ENCODE measurements around the gene SRSF11. TPM values are rescaled to one million over a fixed set of nuclear protein-coding genes. Genes with fewer than 3 reads are reported as not detected.

The SRSF11 gene, protein sequence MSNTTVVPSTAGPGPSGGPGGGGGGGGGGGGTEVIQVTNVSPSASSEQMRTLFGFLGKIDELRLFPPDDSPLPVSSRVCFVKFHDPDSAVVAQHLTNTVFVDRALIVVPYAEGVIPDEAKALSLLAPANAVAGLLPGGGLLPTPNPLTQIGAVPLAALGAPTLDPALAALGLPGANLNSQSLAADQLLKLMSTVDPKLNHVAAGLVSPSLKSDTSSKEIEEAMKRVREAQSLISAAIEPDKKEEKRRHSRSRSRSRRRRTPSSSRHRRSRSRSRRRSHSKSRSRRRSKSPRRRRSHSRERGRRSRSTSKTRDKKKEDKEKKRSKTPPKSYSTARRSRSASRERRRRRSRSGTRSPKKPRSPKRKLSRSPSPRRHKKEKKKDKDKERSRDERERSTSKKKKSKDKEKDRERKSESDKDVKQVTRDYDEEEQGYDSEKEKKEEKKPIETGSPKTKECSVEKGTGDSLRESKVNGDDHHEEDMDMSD
- total RNA-seq = 100 to 1,000 TPM in 1 of 2 donors, 10 to 100 TPM in 1; 64.1 to 129 TPM
- 100 to 1,000 TPM in 1 of 2 donors, 10 to 100 TPM in 1; 36.8 to 130 TPM for polyA plus RNA-seq

DNA sequence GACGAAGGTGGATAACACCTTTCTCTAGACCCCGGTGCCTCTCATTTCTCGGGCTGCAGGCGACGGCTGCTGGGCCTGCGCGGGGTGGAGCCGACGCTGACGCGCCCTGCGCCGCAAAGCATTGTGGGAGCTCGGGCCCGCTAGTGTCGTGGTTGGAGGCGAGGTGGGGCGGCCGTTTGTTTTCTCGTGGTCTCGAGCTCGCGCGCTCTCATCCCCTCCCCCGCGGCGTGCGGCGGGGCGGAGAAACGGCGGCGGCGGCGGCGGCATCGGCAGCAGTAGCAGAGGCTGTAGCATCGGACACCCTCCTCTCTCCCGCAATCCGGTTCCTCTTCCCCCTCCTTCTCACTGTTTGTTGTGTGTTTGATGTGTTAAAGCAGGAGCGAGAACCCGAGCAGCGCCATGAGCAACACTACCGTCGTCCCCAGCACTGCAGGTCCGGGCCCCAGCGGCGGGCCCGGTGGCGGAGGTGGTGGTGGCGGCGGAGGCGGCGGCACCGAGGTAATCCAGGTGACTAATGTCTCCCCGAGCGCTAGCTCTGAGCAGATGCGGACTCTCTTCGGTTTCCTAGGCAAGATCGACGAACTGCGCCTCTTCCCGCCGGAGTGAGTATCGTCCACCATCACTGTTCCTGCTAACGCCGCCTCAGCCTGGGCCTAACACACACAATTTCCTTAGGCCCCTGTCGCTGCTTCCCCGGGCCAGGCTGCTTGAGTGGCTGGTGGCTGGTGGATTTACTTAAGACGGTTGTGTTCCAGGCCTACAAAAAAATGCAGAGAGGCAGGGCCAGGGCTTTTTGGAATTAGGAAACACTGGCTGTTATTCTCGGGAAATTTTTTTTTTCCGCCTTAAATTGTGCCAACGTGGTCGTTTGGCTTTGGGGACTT is at the start of gene SRSF11:
SRSF11 (plus strand) TSS at position 143 of the 884 bp plus-strand sequence; CDS start at position 400, 257 bp downstream.
- TF ChIP-seq, protein P1, sequence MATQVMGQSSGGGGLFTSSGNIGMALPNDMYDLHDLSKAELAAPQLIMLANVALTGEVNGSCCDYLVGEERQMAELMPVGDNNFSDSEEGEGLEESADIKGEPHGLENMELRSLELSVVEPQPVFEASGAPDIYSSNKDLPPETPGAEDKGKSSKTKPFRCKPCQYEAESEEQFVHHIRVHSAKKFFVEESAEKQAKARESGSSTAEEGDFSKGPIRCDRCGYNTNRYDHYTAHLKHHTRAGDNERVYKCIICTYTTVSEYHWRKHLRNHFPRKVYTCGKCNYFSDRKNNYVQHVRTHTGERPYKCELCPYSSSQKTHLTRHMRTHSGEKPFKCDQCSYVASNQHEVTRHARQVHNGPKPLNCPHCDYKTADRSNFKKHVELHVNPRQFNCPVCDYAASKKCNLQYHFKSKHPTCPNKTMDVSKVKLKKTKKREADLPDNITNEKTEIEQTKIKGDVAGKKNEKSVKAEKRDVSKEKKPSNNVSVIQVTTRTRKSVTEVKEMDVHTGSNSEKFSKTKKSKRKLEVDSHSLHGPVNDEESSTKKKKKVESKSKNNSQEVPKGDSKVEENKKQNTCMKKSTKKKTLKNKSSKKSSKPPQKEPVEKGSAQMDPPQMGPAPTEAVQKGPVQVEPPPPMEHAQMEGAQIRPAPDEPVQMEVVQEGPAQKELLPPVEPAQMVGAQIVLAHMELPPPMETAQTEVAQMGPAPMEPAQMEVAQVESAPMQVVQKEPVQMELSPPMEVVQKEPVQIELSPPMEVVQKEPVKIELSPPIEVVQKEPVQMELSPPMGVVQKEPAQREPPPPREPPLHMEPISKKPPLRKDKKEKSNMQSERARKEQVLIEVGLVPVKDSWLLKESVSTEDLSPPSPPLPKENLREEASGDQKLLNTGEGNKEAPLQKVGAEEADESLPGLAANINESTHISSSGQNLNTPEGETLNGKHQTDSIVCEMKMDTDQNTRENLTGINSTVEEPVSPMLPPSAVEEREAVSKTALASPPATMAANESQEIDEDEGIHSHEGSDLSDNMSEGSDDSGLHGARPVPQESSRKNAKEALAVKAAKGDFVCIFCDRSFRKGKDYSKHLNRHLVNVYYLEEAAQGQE (IDR thresholded peaks at IDR 0.05) = peak; percentile 47
- TF ChIP-seq JUND (IDR thresholded peaks at IDR 0.05) (peak in 1 of 2 donors; percentile 10), HNF4A (conservative IDR thresholded peaks at IDR 0.05) (no peak), HNF4G (IDR thresholded peaks at IDR 0.05) (no peak), TAF1 (conservative IDR thresholded peaks at IDR 0.05) (peak; percentile 54), FOXA2 (IDR thresholded peaks at IDR 0.05) (no peak), GABPA (IDR thresholded peaks at IDR 0.05 in 1 of 2, conservative IDR thresholded peaks at IDR 0.05 in 1 of 2) (no peak), RXRA (IDR thresholded peaks at IDR 0.05) (no peak), SP1 (IDR thresholded peaks at IDR 0.05) (peak; percentile 53), FOXA1 (IDR thresholded peaks at IDR 0.05) (no peak), NR2F2 (IDR thresholded peaks at IDR 0.05) (no peak), EGR1 (IDR thresholded peaks at IDR 0.05; ENCODE audit: low read depth in 2 of 2) (no peak), RAD21 (IDR thresholded peaks at IDR 0.05) (peak in 1 of 2 donors; percentile 21), YY1 (IDR thresholded peaks at IDR 0.05) (peak; percentile 62)
- TF ChIP-seq, protein P2, sequence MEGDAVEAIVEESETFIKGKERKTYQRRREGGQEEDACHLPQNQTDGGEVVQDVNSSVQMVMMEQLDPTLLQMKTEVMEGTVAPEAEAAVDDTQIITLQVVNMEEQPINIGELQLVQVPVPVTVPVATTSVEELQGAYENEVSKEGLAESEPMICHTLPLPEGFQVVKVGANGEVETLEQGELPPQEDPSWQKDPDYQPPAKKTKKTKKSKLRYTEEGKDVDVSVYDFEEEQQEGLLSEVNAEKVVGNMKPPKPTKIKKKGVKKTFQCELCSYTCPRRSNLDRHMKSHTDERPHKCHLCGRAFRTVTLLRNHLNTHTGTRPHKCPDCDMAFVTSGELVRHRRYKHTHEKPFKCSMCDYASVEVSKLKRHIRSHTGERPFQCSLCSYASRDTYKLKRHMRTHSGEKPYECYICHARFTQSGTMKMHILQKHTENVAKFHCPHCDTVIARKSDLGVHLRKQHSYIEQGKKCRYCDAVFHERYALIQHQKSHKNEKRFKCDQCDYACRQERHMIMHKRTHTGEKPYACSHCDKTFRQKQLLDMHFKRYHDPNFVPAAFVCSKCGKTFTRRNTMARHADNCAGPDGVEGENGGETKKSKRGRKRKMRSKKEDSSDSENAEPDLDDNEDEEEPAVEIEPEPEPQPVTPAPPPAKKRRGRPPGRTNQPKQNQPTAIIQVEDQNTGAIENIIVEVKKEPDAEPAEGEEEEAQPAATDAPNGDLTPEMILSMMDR (IDR thresholded peaks at IDR 0.05; ENCODE audit: low read depth, low read length, missing input control) = no peak
- TF ChIP-seq, protein P3, sequence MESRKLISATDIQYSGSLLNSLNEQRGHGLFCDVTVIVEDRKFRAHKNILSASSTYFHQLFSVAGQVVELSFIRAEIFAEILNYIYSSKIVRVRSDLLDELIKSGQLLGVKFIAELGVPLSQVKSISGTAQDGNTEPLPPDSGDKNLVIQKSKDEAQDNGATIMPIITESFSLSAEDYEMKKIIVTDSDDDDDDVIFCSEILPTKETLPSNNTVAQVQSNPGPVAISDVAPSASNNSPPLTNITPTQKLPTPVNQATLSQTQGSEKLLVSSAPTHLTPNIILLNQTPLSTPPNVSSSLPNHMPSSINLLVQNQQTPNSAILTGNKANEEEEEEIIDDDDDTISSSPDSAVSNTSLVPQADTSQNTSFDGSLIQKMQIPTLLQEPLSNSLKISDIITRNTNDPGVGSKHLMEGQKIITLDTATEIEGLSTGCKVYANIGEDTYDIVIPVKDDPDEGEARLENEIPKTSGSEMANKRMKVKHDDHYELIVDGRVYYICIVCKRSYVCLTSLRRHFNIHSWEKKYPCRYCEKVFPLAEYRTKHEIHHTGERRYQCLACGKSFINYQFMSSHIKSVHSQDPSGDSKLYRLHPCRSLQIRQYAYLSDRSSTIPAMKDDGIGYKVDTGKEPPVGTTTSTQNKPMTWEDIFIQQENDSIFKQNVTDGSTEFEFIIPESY (IDR thresholded peaks at IDR 0.05) = peak; percentile 85
- TF ChIP-seq, protein P4, sequence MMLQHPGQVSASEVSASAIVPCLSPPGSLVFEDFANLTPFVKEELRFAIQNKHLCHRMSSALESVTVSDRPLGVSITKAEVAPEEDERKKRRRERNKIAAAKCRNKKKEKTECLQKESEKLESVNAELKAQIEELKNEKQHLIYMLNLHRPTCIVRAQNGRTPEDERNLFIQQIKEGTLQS (IDR thresholded peaks at IDR 0.05) = no peak
- TF ChIP-seq, protein P5, sequence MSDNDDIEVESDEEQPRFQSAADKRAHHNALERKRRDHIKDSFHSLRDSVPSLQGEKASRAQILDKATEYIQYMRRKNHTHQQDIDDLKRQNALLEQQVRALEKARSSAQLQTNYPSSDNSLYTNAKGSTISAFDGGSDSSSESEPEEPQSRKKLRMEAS (IDR thresholded peaks at IDR 0.05) = peak; percentile 33
- Histone ChIP-seq H3K9me3 (ENCODE audit: control insufficient read depth in 4 of 4, low read length in 3 of 4) (no peaks in the 10 kb centered on the region), H3K9ac (ENCODE audit: low read depth in 1 of 2, low read length in 2 of 2) (peak within 1 kb of the TSS; percentile 98), H3K27ac (ENCODE audit: low read depth in 1 of 2, low read length in 2 of 2) (peak within 1 kb of the TSS; percentile 94 to 98), H3K36me3 (ENCODE audit: control insufficient read depth in 4 of 4, insufficient read depth in 3 of 4, low read depth in 1 of 4, low read length in 3 of 4) (peaks cover 0 to 23% (median 11%) of the 10 kb centered on the region in 4 donors), H3K4me3 (ENCODE audit: low read depth in 1 of 3, low read length in 3 of 3) (peak within 1 kb of the TSS; percentile 58 to 79 (median 77)), H3K4me1 (ENCODE audit: control insufficient read depth in 4 of 4, insufficient read depth in 4 of 4, low read length in 3 of 4) (peaks cover 2 to 24% (median 11%) of the 10 kb centered on the region in 4 donors), H3K27me3 (ENCODE audit: control insufficient read depth in 4 of 4, insufficient read depth in 4 of 4, low read length in 3 of 4) (no peaks in the 10 kb centered on the region)
- under 1% methylated on average over 74 of the region's 74 CpGs for WGBS
- peak; percentile 98 for DNase-seq (ENCODE audit: low spot score)

All from liver (tissue), 9 donors.